Measurements from ENCODE around the gene ADCY2.

ADCY2 gene

DNA sequence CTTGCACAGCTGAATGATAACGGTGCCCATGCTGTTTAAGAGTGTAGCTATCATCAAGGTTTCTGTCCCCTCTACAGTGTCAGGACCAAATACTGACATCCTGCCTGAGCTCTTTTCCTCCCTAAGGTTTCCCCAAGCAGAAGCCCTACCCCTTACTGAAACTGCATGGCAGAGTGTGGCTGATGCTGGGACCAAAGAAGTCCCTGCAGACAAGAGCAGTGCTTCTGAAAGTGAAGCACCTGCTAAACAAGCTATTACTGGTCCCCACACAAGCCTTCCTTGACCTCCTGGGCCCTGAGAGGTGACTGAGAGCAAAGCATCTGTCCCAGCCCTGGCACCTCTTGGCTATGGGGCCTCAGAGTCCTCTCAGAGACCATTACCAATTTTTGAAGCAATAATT lies 398.9 kb downstream of the ADCY2 start:
- Histone ChIP-seq H3K4me3 (replicated peaks; ENCODE audit: low read depth, low read length) (no peak overlapping the region), H3K27me3 (replicated peaks; ENCODE audit: control insufficient read depth, insufficient read depth, low read length) (no peaks in the 10 kb centered on the region), H3K36me3 (ENCODE audit: control insufficient read depth, insufficient read depth, low read length) (no peaks in the 10 kb centered on the region)
- DNase-seq (ENCODE audit: extremely low read depth, insufficient read length): no peak
- TF ChIP-seq, protein P1, sequence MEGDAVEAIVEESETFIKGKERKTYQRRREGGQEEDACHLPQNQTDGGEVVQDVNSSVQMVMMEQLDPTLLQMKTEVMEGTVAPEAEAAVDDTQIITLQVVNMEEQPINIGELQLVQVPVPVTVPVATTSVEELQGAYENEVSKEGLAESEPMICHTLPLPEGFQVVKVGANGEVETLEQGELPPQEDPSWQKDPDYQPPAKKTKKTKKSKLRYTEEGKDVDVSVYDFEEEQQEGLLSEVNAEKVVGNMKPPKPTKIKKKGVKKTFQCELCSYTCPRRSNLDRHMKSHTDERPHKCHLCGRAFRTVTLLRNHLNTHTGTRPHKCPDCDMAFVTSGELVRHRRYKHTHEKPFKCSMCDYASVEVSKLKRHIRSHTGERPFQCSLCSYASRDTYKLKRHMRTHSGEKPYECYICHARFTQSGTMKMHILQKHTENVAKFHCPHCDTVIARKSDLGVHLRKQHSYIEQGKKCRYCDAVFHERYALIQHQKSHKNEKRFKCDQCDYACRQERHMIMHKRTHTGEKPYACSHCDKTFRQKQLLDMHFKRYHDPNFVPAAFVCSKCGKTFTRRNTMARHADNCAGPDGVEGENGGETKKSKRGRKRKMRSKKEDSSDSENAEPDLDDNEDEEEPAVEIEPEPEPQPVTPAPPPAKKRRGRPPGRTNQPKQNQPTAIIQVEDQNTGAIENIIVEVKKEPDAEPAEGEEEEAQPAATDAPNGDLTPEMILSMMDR (IDR thresholded peaks at IDR 0.05; ENCODE audit: insufficient read depth, low read length, poor library complexity, severe bottlenecking): no peak

DNA sequence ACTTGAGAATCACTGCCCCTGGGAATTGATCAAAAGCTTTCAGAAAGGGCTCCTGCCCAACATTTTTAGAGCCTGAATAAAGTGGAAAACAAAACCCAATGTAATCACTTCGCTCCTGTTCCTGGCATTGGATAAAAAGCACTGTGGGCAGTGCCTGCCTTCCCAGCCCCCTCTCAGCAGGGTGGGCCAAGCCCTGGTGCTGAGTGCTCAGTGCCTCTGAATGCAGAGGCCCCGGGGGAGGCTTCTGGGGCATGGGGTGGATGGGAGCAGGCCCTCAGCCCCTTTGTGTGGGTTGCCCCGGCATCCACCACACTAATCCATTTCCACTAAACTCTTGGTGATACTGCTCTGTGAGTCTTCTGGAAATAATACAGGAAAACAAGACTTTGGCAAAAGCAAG lies 399.4 kb downstream of the ADCY2 start:
- Histone ChIP-seq H3K36me3 (ENCODE audit: control insufficient read depth, insufficient read depth, low read length) (no peaks in the 10 kb centered on the region), H3K4me3 (replicated peaks; ENCODE audit: low read depth, low read length) (no peak overlapping the region), H3K27me3 (replicated peaks; ENCODE audit: control insufficient read depth, insufficient read depth, low read length) (no peaks in the 10 kb centered on the region)
- TF ChIP-seq, protein P1 (IDR thresholded peaks at IDR 0.05; ENCODE audit: insufficient read depth, low read length, poor library complexity, severe bottlenecking): no peak
- DNase-seq (ENCODE audit: extremely low read depth, insufficient read length): no peak

DNA sequence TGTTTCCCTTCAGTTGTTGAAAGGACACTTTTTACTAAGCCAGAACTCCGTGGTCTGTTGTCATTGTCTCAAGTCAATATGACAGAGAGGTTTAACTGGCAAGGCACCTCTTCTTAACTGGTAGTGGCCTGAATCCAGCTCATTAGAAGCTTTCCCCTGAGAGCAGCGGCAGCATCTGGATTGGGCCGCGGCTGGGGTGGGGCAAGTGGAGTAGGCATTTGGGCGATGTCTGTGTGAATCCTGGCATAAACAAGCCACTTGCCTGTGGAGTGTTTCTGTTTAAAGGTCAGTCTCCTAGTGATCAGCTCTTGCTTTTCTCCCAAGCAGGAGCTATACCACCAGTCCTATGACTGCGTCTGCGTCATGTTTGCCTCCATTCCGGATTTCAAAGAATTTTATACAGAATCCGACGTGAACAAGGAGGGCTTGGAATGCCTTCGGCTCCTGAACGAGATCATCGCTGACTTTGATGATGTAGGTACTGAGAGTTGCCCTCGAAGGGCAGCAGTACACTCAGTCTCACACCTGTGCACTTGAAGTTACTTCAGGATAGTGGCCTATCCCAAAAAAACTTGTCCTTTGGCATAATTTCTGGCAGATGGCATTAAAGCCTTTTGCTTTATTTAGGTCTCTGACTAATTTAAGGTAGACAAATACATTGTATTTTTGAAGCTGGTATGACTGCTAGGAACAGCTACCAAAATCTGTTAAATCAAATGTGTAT lies 406.1 kb downstream of the ADCY2 start:
- H3K4me3 ChIP-seq (replicated peaks; ENCODE audit: low read depth, low read length): no peak overlapping the region
- no peak for DNase-seq (ENCODE audit: extremely low read depth, insufficient read length)
- no peaks in the 10 kb centered on the region for H3K36me3 ChIP-seq (ENCODE audit: control insufficient read depth, insufficient read depth, low read length)
- H3K27me3 ChIP-seq (replicated peaks; ENCODE audit: control insufficient read depth, insufficient read depth, low read length): no peaks in the 10 kb centered on the region
- TF ChIP-seq, protein P1 (IDR thresholded peaks at IDR 0.05; ENCODE audit: insufficient read depth, low read length, poor library complexity, severe bottlenecking): no peak

DNA sequence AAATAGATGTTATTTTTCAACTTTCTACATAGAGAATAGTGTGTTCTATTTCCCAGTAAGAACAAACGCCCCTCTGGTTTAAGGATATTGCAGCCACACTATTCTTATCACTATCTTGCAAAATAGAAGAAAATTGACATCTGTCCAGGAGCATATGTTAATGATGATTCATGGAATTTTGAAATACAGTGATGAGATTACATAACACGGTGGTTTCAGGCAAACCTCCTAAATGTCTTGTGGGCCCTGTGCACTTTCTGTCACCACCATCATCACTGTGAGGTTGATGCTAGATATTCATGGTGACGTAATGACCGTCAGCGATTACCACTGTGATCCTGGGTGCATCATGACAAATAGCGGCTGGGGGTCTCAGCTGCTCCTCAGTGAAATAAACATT lies 406.9 kb downstream of the ADCY2 start:
- no peak for DNase-seq (ENCODE audit: extremely low read depth, insufficient read length)
- H3K36me3 ChIP-seq (ENCODE audit: control insufficient read depth, insufficient read depth, low read length): no peaks in the 10 kb centered on the region
- TF ChIP-seq, protein P1 (IDR thresholded peaks at IDR 0.05; ENCODE audit: insufficient read depth, low read length, poor library complexity, severe bottlenecking): no peak
- H3K27me3 ChIP-seq (replicated peaks; ENCODE audit: control insufficient read depth, insufficient read depth, low read length): no peaks in the 10 kb centered on the region
- H3K4me3 ChIP-seq (replicated peaks; ENCODE audit: low read depth, low read length): no peak overlapping the region

DNA sequence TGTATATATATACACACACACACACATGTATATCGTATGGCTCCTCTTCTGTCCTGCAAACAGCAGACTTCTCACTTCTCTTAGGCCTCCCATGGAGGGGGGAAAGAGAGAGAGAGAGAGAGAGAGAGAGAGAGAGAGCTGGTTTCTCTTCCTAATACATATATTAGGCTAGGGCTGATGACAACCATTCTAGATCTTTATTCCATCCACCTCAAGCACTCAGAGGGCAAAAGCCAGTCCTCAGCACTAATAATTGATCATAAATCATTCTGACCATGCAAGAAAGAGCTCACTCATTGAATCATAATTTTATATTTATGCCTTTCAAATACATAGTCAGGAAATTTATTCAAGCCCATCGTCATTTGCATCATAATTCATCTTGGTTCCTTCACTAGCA lies 408.0 kb downstream of the ADCY2 start:
- H3K4me3 ChIP-seq (replicated peaks; ENCODE audit: low read depth, low read length): no peak overlapping the region
- H3K27me3 ChIP-seq (replicated peaks; ENCODE audit: control insufficient read depth, insufficient read depth, low read length): no peaks in the 10 kb centered on the region
- DNase-seq (ENCODE audit: extremely low read depth, insufficient read length): no peak
- TF ChIP-seq, protein P1 (IDR thresholded peaks at IDR 0.05; ENCODE audit: insufficient read depth, low read length, poor library complexity, severe bottlenecking): no peak
- no peaks in the 10 kb centered on the region for H3K36me3 ChIP-seq (ENCODE audit: control insufficient read depth, insufficient read depth, low read length)

DNA sequence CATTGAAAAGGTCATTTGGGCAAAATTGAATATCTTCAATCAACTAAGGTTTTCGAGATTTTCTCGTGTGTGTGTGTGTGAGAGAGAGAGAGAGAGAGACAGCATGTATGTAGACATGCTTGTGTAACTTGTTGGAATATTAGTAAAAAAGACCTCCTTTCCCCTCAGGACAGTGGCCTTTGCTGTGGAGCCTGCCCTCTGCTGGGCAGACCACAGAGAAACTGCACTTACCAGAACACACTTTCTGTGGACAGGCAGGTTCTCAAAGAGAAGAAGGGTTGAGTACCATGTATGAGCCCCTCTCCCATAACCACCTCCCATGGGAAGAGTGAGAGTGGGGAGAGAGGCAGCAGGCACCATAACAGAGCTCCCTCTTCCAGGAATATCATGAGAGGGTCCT lies 409.4 kb downstream of the ADCY2 start:
- Histone ChIP-seq H3K27me3 (replicated peaks; ENCODE audit: control insufficient read depth, insufficient read depth, low read length) (no peaks in the 10 kb centered on the region), H3K4me3 (replicated peaks; ENCODE audit: low read depth, low read length) (no peak overlapping the region), H3K36me3 (ENCODE audit: control insufficient read depth, insufficient read depth, low read length) (no peaks in the 10 kb centered on the region)
- TF ChIP-seq, protein P1 (IDR thresholded peaks at IDR 0.05; ENCODE audit: insufficient read depth, low read length, poor library complexity, severe bottlenecking): peak; percentile 55
- no peak for DNase-seq (ENCODE audit: extremely low read depth, insufficient read length)

Data from GM06990 (cell line).